ENCODE data around the gene MTG2.

GRCh38 chr20:62222266-62222850 is 39.5 kb downstream of the MTG2 start:
- TF ChIP-seq CTCF (IDR thresholded peaks at IDR 0.05) (no peak), NR3C1 (CRISPR knock-in tag; conservative IDR thresholded peaks at IDR 0.05; ENCODE audit: low read depth) (no peak), ZNF232 (CRISPR knock-in tag; IDR thresholded peaks at IDR 0.05) (no peak)

Measured in WTC11 (cell line).